ENCODE data around the gene VPS45. TPM values are rescaled to one million over a fixed set of nuclear protein-coding genes. Genes with fewer than 3 reads are reported as not detected.
"Not testable (repeated sequence)": the region's sequence is repeated elsewhere in the genome, so short reads cannot be mapped to it uniquely, and the experiment has no call there.

Gene VPS45
- total RNA-seq, 1 experiment from 2014 or later = 43.2 TPM

GRCh38 chr1:150168960-150169601, 101.5 kb downstream of the VPS45 start:
- peak; percentile 85 for DNase-seq (ENCODE audit: low spot score)
- in situ Hi-C loops (cut with HindIII; ENCODE audit: low sequenced_read_pairs) = no loop called here

- no peak for DNase-seq (ENCODE audit: low spot score)
- in situ Hi-C loops (cut with HindIII; ENCODE audit: low sequenced_read_pairs) = no loop called here
Observed at GRCh38 chr1:150171801-150172200, 104.2 kb downstream of the VPS45 start.

- in situ Hi-C loops (cut with HindIII; ENCODE audit: low sequenced_read_pairs) = no loop called here
- no peak for DNase-seq (ENCODE audit: low spot score)
Observed at GRCh38 chr1:150173141-150173585, 105.6 kb downstream of the VPS45 start.

- in situ Hi-C loops (cut with HindIII; ENCODE audit: low sequenced_read_pairs) = no loop called here
- peak; percentile 62 for DNase-seq (ENCODE audit: low spot score)
Observed at GRCh38 chr1:150176593-150176992, 109.0 kb downstream of the VPS45 start.

- DNase-seq (ENCODE audit: low spot score) = no peak
- in situ Hi-C loops (cut with HindIII; ENCODE audit: low sequenced_read_pairs) = no loop called here
Observed at GRCh38 chr1:150178548-150178947, 111.0 kb downstream of the VPS45 start.

GRCh38 chr1:150179867-150180266, 112.3 kb downstream of the VPS45 start:
- in situ Hi-C loops (cut with HindIII; ENCODE audit: low sequenced_read_pairs) = no loop called here
- DNase-seq (ENCODE audit: low spot score) = no peak

- no peak for DNase-seq (ENCODE audit: low spot score)
- in situ Hi-C loops (cut with HindIII; ENCODE audit: low sequenced_read_pairs) = no loop called here
Observed at GRCh38 chr1:150180474-150180873, 112.9 kb downstream of the VPS45 start.

- DNase-seq (ENCODE audit: low spot score) = peak; percentile 38
- in situ Hi-C loops (cut with HindIII; ENCODE audit: low sequenced_read_pairs) = no loop called here
Observed at GRCh38 chr1:150182247-150182646, 114.7 kb downstream of the VPS45 start.

- in situ Hi-C loops (cut with HindIII; ENCODE audit: low sequenced_read_pairs) = no loop called here
- no peak for DNase-seq (ENCODE audit: low spot score)
Observed at GRCh38 chr1:150183061-150183460, 115.5 kb downstream of the VPS45 start.

- in situ Hi-C loops (cut with HindIII; ENCODE audit: low sequenced_read_pairs) = no loop called here
- no peak for DNase-seq (ENCODE audit: low spot score)
Observed at GRCh38 chr1:150185481-150185880, 117.9 kb downstream of the VPS45 start.

GRCh38 chr1:150186438-150186788, 118.8 kb downstream of the VPS45 start:
- DNase-seq (ENCODE audit: low spot score); in situ Hi-C loops (cut with HindIII; ENCODE audit: low sequenced_read_pairs): not testable (repeated sequence)

- in situ Hi-C loops (cut with HindIII; ENCODE audit: low sequenced_read_pairs) = no loop called here
- DNase-seq (ENCODE audit: low spot score) = peak; percentile 79
Observed at GRCh38 chr1:150186789-150187559, 119.4 kb downstream of the VPS45 start.

GRCh38 chr1:150187560-150187931, 120.0 kb downstream of the VPS45 start:
- in situ Hi-C loops (cut with HindIII; ENCODE audit: low sequenced_read_pairs) = no loop called here
- peak; percentile 75 for DNase-seq (ENCODE audit: low spot score)

GRCh38 chr1:150192012-150192411, 124.4 kb downstream of the VPS45 start:
- in situ Hi-C loops (cut with HindIII; ENCODE audit: low sequenced_read_pairs) = no loop called here
- no peak for DNase-seq (ENCODE audit: low spot score)

- in situ Hi-C loops (cut with HindIII; ENCODE audit: low sequenced_read_pairs) = no loop called here
- no peak for DNase-seq (ENCODE audit: low spot score)
Observed at GRCh38 chr1:150194381-150195031, 126.9 kb downstream of the VPS45 start.

Other genes starting within 250 kb of the VPS45 start
- gene BOLA1, start 168.2 kb upstream of the VPS45 start, total RNA-seq (2014; rRNA removed; shearing (Covaris generic)) = 2.0 TPM in 1 of 2 replicates, not detected in the other
- gene SV2A, start 149.9 kb upstream of the VPS45 start, total RNA-seq (2014; rRNA removed; shearing (Covaris generic)) = 26.9 and 36.8 TPM in 2 replicates
- gene SF3B4, start 140.0 kb upstream of the VPS45 start, total RNA-seq (2014; rRNA removed; shearing (Covaris generic)) = 20.3 and 23.3 TPM in 2 replicates
- gene MTMR11, start 130.9 kb upstream of the VPS45 start, total RNA-seq (2014; rRNA removed; shearing (Covaris generic)) = 7.8 and 8.4 TPM in 2 replicates
- 6.0 and 11.9 TPM in 2 replicates for gene OTUD7B, start 57.0 kb upstream of the VPS45 start, total RNA-seq (2014; rRNA removed; shearing (Covaris generic))
- 42.9 and 45.6 TPM in 2 replicates for gene PLEKHO1, start 82.1 kb downstream of the VPS45 start, total RNA-seq (2014; rRNA removed; shearing (Covaris generic))
- gene ANP32E, start 168.3 kb downstream of the VPS45 start, total RNA-seq (2014; rRNA removed; shearing (Covaris generic)) = 40.8 and 55.2 TPM in 2 replicates
- gene CA14, start 190.0 kb downstream of the VPS45 start, total RNA-seq (2014; rRNA removed; shearing (Covaris generic)) = 20.7 and 42.6 TPM in 2 replicates
- gene APH1A, start 201.2 kb downstream of the VPS45 start, total RNA-seq (2014; rRNA removed; shearing (Covaris generic)) = 162 and 193 TPM in 2 replicates
- 2.3 and 4.6 TPM in 2 replicates for gene C1orf54, start 205.0 kb downstream of the VPS45 start, total RNA-seq (2014; rRNA removed; shearing (Covaris generic))
- 9.5 and 11.7 TPM in 2 replicates for gene CIART, start 214.8 kb downstream of the VPS45 start, total RNA-seq (2014; rRNA removed; shearing (Covaris generic))
- 73.2 and 92.0 TPM in 2 replicates for gene MRPS21, start 226.1 kb downstream of the VPS45 start, total RNA-seq (2014; rRNA removed; shearing (Covaris generic))